GM21381 (cell line): ENCODE data around the gene BNIP3.
"Not testable (repeated sequence)": the region's sequence is repeated elsewhere in the genome, so short reads cannot be mapped to it uniquely, and the experiment has no call there.

Experiments used
- ATAC-seq: cut with Tn5 transposase; IDR thresholded peaks from one replicate; pipeline ENCODE4 v1.9.1; 2021; ENCODE audit warnings: mild to moderate bottlenecking, moderate library complexity; ENCODE audit not compliant: unreplicated experiment

The BNIP3 gene

DNA sequence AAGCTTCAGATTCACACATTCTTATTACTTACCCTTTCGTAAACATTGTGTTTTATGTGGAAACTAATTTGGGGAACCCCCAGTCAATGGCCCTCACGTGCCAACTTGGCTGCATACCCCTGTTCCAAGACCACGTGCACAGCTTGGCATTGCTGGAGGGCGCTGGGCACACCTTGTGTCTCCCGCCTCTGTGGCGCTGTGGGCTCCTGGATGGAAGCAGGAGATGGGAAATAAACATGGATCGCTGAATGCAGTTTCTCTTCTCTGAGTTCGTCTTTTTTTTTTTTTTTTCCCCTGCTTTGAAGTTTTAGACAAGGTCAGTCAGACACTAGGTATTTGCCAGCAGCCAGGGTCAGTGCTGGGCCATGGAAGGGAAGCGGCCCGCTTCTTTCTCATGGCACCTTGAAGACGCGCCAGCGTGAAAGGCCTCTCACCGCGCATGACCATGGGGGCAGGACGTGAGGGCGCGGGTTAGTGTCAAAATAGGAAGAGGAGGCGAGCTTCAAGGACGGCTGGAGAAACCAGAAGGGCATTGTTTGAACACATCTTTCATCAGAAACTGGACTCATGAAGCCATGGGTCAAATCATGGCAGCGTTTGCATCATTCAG lies 27.3 kb downstream of the BNIP3 start:
- ATAC-seq: no peak

DNA sequence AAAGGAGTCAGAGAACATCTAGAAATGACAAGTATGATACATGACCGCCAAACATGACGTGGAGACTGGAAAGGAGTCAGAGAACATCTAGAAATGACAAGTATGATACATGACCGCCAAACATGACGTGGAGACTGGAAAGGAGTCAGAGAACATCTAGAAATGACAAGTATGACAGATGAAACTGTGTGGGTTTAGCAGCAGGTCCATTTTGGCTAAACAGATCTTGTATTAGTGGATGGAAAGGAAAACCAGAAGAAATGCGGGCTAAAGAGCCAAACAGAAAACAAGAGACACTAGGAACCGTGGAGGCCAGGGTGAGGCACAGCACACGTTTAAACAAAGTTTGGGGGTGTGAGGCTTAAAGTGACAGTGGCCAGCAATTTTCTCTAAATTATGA lies 31.8 kb downstream of the BNIP3 start:
- ATAC-seq: not testable (repeated sequence)

- ATAC-seq: no peak
Measured at GRCh38 chr10:131949041-131949862, 32.5 kb downstream of the BNIP3 start.

- ATAC-seq: no peak
Measured at GRCh38 chr10:131948501-131948900, 33.2 kb downstream of the BNIP3 start.

DNA sequence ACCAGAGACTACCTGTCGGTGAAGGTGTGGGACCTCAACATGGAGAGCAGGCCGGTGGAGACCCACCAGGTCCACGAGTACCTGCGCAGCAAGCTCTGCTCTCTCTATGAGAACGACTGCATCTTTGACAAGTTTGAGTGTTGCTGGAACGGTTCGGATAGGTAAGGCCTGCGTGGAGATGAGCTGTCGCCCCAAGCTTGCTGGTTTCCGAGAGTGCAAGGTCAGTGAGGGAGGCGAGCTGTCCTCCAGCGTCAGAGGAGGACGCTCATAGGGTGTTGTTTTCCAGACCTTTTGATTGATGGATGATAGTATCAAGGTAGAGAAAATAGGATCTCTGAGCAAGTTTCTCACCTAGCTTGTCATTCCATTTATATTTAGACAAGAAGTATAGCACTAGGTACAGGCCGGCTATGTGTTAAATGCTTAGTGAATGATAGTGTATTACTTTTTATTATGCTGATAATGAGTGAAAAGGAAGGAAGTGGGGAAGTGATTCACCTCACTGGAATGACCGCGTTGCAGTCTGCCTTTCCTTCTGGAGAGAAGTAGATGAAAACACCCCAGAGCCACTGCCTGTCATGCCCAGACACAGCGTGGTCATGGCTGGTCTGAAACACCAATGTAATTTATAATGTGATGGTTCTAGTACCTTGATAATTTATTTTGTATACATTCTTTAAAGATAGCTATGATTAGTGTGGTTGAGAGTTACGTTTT lies 33.9 kb downstream of the BNIP3 start:
- ATAC-seq: no peak

DNA sequence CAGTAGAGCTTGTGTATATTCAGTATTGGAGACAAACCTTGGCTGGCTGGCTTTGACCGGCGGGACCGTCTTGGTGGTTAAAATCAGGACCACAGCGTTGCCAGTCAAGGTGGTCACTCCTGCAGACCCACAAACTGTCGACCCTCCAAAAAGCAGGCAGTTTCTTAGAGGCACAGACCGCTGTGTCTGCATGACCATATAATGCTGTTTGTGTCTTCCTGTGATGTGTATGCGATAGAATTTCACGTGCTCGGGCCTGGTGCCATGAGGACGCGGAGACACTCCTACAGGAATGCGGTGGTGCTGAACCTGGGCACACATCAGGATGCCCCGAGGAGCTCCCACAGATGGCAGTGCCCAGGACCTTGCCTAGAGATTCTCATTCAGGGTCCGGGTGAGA lies 34.8 kb downstream of the BNIP3 start:
- ATAC-seq: no peak

DNA sequence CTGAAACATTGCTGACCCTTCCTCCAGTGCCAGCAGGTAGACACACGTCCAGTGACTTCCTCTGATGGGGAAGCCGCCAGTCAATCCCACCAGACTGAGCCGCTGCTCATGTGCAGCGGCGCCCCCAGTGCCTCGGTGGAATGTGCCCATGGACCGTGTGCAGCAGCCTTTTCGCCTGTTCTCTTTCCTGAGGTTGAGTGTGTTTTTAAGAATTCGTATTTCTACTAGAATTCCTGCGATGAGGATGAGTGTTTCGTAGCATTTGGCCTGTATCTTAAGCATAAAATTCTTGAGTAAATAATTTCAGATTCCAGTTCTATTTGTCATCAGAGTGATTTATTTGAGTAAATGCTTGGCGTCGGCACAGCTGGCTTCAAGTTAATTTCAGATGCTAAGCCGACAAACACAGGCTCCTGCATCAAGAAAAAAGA lies 35.4 kb downstream of the BNIP3 start:
- ATAC-seq: no peak

DNA sequence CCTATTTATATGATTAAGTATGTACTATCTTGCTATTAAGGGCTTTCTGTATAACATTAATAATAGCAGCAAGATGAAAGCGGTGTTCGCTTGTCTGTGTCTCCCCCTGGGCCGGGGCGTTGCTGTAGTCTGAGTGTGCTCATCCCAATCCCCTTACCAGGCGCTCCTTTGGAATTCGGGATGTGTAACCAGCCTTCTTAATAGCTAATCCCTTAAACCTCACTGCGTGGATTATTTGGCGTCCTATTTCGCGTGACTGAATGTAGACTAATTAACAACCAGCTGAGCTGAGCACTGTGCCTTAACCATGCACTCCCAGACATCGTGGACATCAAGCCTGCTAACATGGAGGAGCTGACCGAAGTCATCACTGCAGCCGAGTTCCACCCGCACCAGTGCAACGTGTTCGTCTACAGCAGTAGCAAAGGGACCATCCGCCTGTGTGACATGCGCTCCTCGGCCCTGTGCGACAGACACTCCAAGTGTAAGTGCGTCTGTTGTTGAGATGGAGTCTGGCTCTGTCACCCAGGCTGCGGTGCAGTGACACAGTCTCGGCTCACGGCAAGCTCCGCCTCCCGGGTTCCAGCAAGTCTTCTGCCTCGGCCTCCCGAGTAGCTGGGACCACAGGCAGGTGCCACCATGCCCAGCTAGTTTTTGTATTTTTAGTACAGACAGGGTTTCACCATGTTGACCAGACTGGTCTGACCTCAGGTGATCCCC lies 36.6 kb downstream of the BNIP3 start:
- no peak for ATAC-seq

- ATAC-seq: no peak
Measured at GRCh38 chr10:131944412-131944811, 37.3 kb downstream of the BNIP3 start.

DNA sequence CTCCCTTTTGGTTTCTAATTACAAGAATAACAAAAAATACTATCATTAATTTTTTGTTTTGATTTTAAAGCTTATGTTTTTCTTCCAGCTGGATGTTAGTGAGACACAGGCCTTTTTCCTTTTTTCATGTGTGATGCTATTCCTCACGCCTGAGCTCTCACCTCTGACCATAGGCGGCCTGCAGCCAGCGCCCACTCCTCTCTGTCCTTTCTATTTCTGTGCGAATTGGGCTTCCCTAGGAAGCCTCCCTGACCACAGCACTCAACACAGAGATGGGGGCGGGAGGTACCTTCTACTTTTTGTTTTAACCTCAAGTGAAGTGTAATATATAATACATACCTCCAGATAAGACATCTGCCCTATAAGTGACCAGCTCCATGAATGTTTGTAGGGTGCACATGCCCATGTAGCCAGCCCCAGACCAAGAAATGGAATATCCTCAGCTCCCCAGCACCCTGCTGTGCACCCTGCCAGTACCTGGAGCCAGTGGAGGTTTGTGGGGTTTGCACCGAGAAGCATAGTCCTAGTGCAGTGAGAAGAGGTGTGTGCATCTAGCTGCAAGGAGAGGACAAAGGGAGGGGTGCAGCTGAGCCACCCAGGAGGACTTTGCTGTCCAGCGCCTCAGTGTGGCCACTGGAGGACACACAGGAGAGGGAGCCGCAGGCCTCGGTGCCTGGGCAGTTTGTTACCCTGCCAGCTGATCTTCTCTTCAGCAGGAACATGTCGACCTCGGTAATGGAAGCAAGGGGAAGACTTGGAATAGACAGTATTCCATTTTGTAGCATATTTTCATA lies 38.5 kb downstream of the BNIP3 start:
- no peak for ATAC-seq

DNA sequence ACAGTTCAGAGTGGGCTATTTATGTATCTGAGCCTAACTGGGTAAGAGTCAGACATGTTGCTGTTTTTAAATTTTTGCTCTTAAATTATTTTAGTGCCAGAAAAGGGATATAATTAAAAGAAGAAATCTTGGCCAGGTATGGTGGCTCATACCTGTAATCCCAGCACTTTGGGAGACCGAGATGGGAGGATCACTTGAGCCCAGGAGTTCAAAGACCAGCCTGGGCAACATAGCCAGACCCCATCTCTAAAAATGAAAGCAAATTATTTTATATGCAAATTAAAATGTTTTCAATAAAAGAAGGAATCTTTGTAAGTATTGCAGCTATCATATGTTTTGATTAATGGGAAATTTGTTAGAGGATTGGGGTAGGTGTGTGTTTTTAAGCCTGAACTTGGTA lies 39.3 kb downstream of the BNIP3 start:
- ATAC-seq: no peak

DNA sequence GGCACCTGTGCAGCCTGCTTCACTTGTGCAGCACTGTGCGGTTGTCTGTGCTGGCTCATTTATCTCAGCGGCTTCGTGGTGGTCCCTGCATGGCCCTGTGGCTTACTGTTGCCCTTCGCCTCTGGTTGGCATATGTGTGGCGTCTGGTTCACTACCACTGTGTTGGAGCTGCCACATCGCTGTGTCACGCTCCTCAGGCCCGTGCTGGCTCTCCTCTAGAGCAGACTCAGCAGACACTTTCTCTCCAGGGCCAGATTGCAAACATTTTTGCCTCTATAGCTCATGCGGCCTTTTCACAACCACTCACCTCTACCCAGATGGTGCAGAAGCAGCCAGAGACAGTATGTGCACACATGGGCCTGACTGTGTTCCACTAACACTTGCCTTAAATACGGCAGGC lies 43.0 kb downstream of the BNIP3 start:
- ATAC-seq: no peak

DNA sequence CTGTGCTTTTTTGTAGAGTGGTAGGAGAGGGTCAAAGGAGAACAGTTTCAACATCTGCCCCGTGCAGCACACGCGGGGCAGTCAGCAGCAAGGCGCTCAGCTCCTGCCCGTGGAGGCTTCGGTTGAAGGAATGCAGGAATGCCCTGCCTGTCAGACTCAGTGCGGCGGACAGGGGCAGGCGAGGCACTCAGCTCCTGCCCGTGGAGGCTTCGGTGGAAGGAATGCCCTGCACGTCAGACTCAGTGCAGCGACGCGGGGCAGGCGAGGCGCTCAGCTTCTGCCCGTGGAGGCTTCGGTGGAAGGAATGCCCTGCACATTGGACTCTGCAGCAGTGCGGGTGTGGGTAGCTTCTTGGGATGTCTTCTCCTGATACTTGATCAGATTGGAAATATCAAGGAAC lies 43.9 kb downstream of the BNIP3 start:
- ATAC-seq: no peak

DNA sequence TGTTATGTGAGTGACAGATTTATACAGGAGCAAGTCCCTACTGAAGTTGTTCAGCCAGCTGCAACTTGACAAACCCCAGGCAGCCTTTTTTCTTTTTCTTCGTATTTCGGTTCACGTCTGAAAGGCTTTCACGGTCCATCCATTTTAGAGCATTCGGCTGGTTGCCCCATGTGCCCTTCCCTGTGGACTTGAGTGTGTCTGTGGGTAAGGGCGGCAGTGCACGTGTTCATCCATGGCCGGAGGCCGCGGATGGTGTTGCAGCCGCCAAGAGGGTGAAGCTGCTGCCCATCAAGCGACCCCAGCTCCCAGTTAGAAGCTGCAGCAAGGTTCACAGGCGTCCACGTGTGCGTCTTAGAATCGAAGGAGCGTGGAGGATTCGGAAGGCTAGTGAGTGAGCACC lies 45.0 kb downstream of the BNIP3 start:
- no peak for ATAC-seq

DNA sequence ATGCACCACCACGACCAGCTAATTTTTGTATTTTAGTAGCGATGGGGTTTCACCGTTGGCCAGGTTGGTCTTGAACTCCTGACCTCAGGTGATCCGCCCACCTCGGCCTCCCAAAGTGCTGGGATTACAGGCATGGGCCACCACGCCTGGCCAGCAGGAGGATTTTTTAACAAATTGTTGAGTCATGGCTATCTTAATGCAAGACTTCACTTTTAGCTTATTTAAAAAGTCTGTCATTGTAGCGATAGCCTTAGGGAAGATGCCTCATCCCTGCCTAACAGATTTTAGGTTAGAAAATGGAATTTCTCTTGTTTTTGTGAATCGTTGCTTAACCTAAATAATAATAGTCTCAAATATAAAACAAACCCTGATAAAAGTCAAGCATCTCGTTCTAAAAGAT lies 45.4 kb downstream of the BNIP3 start:
- no peak for ATAC-seq

- no peak for ATAC-seq
Measured at GRCh38 chr10:131935260-131935659, 46.5 kb downstream of the BNIP3 start.

DNA sequence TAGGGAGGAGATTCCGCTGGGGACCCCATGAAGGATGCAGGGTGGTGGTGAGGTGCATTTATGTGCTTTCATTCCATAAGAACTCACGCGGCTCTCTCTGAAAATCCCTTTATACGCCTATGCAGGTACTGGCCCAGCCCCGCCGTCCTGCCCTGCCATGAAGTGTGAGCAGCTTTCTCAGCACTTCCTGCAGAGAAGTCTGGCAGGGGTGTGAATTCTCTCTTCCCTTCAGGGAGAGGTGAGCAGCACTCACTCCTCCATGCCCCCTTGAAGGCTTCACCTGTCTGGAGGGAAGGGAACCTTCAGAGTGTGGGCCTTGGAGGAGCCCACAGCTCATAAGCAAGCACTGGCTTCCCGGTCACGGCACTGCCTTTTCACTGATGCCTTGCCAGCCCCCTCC lies 47.0 kb downstream of the BNIP3 start:
- no peak for ATAC-seq

DNA sequence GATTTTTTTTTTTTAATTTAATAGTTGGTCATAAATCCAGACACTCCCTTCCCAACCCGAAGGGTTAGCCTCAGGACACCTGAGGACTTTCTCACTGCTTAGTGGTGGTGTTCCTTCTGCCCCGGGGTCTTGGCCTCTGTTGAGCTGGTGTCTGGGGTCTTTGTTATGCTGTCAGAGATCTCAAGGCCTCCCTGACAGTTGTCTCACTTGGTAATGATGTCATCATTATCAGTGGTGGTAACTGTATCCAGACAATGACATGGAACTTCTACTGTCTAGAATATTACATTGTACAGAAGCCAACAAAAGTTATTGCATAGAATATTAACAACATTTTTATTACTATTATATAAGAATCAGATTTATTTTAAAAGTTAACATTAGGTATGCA lies 48.0 kb downstream of the BNIP3 start:
- no peak for ATAC-seq

DNA sequence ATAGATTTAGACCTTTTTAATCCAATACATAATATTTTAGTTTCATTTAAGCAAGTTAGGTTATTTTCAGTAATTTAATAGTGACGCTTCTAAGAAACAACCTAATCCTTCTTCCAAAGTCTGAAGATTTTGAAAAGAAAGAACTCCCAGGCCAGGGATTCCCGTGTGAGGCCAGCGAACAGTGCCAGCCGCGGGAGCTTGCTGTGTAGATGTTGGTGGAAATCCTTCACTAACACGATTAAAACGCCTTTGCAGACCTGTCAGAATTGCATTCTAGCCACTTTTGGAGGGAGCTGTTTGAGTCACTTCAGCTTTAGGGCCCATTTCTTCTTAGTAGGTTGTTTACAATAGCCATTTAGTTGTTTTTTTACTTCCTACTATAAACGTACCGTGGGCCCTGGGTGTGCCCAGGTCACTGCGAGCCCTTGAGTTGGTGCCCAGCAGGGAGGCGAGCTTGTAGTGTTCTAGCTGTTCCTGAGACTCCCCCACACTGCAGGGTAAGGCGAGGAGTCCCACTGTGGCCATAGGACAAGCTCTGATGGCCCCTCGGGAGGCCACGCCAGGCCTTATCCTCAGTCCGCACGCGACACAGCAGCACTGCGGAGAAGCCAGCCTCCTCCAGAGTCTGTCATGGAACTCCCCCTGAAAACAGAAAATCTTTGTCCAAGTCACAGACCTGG lies 48.6 kb downstream of the BNIP3 start:
- ATAC-seq: no peak

GRCh38 chr10:131931981-131932380 lies 49.7 kb downstream of the BNIP3 start:
- no peak for ATAC-seq
